Fibroblast of skin of abdomen (primary cell): ENCODE measurements around the gene ZBTB46.
"Not testable (repeated sequence)": the region's sequence is repeated elsewhere in the genome, so short reads cannot be mapped to it uniquely, and the experiment has no call there.

Source experiments
- DNase-seq: peaks from one replicate; pipeline ENCODE4 v3.0.0-alpha.2; 2013

ZBTB46 gene

GRCh38 chr20:63783970-63784369 is 47.1 kb downstream of the ZBTB46 start:
- DNase-seq, result no peak

DNA sequence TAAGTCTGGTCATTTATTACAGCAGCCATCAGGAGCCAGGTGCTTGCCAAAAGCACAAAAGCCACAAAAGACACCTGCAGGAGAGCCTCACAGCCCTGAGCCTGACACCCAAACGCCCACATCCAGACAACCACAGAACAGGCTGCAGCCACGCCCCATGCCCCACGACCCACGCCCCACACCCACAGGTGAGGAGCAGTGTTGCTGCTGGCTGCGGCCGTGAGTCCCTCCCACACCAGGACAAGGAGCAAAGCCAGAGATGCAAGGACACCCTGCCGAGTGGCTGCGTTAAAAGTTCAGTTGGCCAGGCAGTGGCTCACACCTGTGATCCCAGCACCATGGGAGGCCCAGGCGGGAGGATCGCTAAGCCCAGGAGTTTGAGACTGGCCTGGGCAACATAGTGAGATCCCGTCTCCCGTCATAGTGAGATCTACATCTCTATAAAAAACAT is 48.5 kb downstream of the ZBTB46 start:
- no peak for DNase-seq

- no peak for DNase-seq
Observed at GRCh38 chr20:63782051-63782471, 49.0 kb downstream of the ZBTB46 start.

- DNase-seq, result no peak
Observed at GRCh38 chr20:63781181-63781580, 49.9 kb downstream of the ZBTB46 start.

GRCh38 chr20:63778857-63779256 is 52.2 kb downstream of the ZBTB46 start:
- no peak for DNase-seq

DNA sequence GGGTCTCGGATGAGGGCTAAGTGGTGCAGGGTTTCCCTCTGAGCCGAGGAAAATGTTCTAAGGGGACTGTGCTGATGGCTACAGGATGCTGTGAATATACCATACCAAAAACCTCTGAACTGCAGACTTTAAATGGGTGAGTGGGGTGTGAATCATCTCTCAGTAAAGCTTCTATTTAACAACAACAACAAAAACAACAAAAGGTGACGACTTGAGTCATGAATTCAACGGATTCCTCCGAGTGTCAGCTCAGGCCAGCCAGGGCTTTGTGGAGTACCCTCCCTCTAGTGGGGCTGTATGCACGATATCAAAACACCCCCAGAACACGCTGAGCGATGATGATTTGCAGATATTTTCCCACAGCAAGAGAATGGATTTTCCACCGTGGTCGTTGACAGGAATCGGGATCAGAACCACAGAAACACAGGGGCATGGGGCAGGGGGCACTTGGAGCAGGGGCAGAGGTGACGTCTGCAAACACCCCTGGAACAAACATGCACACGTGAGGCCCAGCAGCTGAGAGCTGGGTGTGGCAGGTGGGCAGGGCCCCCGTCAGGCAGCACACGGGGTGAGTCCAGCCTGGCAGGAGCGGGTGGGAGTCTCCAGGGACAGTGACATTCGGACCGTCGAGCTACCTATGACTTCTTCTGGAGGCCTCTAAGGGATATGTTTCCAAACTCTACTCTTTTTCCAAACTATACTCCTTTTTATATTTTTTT is 52.9 kb downstream of the ZBTB46 start:
- DNase-seq, result no peak

DNA sequence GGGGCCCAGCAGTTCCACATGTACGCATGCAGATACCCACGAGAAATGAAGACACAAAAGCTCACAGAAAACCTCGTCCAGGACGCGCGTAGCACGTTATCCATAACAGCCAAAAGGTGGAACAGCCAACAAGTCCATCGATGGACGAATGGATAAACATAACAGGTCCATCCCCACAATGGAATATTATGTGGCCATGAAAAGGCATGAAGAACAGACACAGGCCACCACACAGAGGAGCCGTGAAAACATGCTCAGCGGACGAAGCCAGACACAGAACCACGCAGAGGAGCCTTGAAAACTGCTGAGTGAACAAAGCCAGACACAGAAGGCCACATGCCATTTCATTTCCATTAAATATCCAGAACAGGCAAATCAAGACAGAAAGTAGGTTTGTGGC is 53.5 kb downstream of the ZBTB46 start:
- no peak for DNase-seq

- not testable (repeated sequence) for DNase-seq
Observed at GRCh38 chr20:63776875-63777274, 54.2 kb downstream of the ZBTB46 start.

DNA sequence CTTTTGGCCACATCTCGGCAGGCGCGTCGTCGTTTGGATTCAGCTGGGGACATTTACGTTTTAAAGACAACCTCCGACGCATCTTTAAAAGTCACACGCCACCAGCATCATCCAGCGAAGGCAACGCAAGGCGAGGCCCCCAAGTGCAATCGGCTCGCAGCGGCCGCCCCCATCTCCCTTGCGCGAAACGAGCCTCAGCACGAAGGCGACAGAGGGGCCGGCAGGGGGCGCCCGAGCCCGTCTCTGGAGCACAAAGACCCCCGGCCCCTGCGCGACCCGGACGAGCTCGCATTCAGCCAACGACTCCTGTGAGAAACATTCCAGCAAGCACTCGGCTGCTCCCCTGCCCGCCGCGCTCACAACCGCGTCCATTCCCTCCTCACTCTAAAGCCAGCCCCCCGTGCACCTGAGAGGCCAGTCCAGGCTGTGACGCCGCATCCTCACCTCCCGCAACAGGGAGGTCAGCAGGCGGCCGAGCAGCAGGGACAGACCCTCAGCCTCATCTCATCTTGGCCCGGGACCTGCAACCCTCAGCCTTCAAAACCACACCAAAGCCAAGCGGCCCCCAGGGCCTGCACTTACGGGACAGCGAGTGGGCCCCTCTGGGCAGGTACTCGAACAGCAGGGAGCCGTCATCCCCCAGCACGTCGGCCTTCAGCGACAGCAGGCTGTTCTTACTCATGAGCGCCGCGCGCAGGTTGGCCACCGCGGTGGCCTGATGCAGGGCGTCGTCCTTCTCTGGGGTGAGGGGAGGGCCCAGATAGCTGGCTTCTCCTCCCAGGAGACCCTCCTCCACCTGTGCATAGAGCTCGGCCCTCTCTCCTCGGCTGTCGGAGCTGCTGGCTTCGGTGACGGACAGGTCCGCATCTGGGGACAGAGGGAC is 55.7 kb downstream of the ZBTB46 start:
- DNase-seq, result peak; percentile 44

DNA sequence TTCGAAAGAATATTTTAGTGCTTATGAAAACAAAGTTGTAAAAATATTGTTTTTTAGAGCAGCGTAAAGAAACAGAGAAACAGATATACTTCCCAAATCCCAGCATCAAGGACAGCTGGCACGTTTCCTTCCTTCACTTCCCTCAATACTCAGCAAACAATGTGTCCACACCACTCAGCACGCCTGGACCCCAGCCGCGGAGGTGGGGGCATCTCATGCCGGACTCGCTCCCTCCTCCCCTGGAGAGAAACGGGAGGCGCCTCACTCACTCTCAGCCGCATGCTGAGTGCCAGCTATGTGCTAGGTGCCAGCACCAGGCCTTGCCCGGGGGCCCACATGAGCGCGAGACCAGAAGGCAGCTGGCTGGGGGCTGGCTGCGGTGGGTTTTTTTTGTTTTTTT is 56.8 kb downstream of the ZBTB46 start:
- no peak for DNase-seq

- no peak for DNase-seq
Observed at GRCh38 chr20:63773571-63774241, 57.4 kb downstream of the ZBTB46 start.

GRCh38 chr20:63772781-63773518 is 58.1 kb downstream of the ZBTB46 start:
- no peak for DNase-seq

GRCh38 chr20:63771046-63771707 is 59.9 kb downstream of the ZBTB46 start:
- no peak for DNase-seq

GRCh38 chr20:63769891-63770474 is 61.1 kb downstream of the ZBTB46 start:
- DNase-seq, result no peak

DNA sequence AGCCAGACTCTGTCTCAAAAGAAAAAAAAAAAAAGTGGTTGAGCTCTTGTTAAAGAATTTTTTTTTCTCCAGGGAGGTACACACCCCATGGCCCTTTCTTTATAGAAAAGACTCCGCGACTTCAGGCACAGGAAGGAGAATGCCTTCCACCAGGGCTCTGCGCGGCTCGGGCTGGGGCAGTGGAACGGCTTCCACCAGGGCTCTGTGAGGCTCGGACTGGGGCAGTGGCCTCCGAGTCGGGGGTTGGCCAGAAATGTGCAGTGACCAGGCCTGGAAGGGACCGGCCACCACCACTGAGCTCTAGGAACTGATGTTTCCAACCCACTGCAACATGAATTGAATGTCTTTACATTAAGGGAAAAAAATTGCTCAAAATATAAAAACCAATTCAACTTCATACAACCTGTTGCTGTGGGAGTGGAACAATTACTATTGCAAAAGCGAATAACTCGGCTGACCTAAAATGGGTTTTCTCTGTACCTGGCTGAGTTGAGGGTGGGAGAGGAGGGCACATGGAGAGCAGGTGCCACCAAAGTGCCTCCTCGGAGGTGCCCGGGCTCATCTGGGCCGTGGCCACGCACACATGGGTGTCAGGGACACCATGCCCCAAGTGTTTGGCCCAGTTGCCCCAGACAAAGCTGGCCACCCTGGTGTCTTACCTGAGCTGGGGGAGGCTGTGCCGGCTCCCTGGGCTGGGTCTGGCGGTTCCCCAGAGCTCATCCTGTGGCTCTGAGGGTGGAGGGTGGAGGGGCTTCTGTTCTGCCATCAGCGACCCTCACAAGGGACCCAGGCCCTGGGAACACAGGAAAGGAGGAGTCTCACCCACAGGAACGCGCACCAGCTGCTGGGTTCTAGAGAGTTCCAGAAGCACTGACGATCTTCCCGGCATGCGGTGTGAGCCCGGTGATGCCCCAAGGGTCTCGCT is 62.2 kb downstream of the ZBTB46 start:
- no peak for DNase-seq

GRCh38 chr20:63767886-63768285 is 63.2 kb downstream of the ZBTB46 start:
- no peak for DNase-seq

DNA sequence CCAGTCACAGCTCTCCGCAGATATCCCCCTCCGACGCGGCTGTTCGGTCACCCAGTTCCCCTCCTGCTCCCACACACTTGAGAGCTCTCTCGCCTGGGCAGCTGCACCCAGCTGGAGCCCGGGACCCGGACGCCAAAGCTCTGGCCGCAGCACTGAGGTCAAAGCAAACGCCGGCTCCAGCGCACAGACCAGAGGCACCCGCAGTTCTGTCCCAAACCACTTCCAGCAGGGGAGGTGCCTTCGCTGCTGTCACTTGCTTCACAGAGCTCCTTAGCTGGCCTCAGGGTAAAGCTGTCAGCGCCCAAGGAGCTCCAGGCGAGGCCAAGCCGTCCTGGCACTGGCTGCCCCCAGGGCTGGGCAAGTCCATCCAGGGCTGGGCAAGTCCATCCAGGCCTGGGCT is 63.6 kb downstream of the ZBTB46 start:
- DNase-seq, result no peak

GRCh38 chr20:63766695-63767426 is 64.2 kb downstream of the ZBTB46 start:
- no peak for DNase-seq

DNA sequence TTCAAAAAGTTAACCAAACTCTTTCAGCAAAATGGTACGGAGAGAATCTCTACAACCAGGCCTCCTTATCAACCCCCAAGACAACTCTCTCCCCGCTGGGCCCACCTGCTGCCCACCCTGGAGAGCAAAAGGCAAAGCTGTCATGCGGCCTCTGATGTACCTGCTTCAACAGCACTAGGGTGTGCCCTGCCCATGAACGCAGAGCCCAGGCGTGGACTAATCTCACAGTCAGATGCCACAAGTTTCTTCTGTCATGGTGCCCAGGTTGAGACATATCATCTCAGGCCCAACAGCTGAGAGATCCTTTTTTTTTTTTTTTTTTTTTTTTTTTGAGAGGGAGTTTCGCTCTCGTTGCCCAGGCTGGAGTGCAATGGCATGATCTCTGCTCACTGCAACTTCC is 65.2 kb downstream of the ZBTB46 start:
- DNase-seq, result no peak
